Stimulated activated CD8-positive, alpha-beta memory T cell treated with anti-CD3 and anti-CD28 coated beads, Interleukin-7, amount 100 ng/mL, for 1 hour (primary cell): Measurements from ENCODE around the gene SYNCRIP.
"Not testable (repeated sequence)": the region's sequence is repeated elsewhere in the genome, so short reads cannot be mapped to it uniquely, and the experiment has no call there.

ENCODE experiments used
- DNase-seq, 2 donors: peaks; one replicate each; pipeline ENCODE4 v3.0.0-alpha.2; 2020; ENCODE audit warnings: low read depth in 2 of 2

The SYNCRIP gene

DNA sequence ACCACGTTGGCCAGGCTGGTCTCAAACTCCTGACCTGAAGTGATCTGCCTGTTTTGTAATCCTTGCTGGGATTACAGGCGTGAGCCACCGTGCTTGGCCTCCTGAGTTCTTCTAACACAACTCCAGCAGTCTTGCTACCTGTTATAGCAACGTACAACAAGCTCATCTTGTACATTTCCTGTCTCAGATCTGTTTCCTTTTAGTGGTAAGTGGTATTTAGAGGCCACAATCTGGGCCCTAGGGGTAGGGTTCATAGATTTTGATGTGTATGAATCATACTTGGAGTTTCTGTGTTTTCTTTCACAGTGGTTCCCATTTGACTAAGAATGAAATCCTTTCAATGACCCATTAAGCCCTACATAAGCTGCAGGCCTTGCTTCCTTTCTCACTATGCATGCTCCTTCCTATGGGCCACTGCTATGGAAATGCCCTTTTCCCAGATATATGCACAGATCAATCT, 27.1 kb upstream of the SYNCRIP start:
- no peak for DNase-seq

DNA sequence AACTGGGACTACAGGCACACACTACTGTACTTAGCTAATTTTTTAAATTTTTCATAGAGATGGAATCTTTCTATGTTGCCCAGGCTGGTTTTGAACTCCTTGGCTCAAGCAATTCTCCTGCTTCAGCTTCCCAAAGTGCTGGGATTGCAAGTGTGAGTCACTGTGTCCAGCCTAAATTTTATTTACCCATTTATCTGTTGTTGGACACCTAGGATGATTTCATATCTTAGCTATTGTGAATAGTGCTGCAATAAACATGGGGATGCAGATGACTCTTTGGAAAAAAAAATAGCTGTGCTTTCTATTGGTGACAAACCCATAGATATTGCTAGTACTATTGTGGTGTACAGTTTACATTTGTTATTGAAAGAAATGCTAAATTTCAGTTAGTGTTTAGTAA, 19.6 kb upstream of the SYNCRIP start:
- no peak for DNase-seq

DNA sequence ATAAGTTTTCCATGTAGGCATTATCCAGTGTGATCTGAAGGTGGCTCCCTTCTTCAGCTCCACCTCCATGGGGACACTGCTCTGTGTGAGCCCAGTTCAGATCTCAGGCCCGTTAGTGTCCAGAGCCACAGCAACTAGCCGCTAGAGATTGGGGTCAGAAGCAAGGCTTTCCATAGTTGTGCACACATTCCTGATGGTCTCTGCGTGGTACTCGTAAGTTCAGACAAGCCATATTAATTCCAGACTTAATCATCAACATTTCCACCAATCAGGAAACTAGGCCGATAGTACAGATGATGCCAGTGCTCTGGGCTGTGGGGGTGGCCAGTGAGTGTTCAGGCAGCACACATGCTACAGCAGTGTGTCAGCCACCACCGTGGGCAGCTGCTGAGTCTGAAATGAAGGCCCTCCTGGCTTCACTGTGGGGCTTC, 17.5 kb upstream of the SYNCRIP start:
- DNase-seq, result no peak

DNA sequence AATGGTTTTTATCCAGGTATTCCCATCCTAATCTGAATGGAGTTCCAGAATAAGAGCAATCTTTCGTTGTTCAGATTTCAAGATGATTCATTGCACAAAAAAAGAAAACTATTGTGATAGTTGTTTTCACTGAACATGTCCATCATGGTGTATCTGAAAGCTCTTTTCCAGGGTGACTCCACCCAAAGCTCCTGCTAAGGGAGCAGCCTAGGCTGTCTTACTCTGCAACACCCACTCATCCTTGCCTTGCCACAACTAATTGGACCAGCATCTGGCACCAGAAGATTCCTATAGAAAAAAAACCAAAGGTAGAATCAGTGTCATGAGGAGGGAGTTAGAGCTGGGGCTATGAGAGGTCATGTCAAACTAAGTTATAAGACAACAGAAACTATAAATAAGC, 7.9 kb upstream of the SYNCRIP start:
- DNase-seq, result no peak

DNA sequence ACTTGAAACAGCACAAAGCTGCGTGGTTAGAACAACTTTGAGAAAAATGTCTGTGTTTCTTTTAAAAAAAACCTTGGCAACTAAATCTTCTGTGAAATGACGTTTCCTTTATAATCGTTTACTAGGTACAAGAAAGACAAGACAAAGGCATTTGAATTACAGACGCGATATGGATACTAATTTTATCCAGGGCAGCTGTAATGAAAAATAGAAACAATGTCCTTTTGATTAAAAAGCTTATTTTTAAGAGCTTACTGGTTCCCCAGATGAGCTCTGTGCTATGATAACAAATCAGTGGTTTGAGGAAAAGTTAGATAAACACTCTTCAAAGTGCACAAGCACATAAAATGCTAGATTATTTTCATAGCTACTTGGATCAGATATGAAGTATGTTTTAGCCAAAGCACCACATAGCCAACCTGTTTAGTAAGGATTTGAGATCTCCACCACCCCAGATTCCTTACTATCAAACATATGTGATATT, 1.6 kb upstream of the SYNCRIP start:
- DNase-seq, result no peak

DNA sequence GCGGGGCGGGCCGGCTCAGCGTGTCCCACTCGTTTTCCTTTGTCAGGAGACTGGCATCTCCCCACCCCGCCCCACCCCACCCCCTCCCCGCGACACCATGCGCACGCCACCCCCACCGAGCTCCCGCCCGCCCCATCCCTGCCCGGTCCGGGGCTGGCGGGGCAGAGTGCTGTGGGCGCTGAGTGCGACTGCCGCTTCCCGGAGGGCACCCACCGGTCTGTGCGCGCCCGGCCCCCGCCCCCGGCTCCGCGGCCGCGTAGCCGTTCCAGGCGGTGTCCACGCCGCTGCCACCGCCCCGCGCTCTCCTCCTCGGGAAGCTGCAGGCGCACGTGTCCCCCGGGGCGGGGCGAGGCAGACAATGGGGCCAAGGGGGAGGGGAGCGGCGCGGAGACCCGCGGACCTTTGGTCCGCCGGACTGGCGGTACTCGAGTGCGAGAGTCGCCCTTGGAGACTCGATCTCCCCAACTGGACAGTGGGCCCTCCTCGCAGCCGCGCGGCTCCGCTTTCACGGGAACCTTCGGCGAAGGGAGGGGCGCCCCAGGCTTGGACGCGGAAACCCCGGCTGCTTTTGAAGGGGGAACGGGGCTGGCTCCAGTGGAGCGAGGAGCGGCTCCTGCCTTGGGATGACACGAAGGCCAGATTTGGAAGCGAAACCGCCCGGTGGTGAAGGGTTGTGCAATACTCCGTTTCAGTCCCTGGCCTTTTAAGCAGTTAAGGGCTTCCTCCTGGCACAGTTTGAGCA, 1.0 kb upstream of the SYNCRIP start:
- DNase-seq, result peak; percentile 33 to 34

DNA sequence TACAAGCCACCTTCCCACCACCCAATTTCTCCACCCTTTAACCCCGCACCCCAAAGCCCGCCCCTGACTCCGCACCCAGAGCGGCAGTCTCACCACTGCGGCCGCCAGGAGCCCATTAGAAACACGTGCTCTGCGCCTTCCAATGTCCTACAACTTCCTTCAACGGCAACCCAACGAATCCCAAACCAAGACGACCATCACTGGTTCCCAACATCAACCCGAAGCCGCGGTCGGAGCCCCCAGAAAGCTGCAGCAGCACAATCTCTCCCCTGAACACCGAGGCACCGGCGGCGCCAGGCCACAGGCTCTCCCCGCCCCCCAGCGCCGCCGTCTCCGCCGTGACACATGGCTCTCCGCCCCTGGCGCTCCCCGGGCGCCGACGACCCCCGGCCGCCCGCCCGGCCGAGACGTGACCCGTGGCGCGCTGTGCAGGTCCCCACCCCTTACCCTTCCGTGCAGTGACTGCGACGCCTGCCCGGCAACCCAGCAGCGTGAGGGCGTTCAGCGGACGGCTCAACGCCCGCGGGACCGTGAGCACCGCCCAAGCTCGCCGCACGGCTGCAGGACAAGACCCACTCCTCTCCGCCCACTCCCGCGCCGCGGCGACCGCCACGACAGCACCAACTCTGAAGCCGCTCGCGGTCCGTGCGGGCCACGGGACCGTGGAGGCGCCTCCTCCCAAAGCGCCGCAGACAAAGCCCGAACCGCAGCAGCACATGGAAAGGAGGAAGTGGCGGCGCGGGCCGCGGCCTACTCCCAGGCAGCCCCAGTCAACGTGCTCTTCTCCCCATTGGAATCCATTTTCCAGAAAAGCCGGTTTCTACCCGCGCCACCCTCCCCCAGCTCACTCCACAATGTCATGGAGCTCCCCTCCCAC, 551 bp downstream of the SYNCRIP start:
- DNase-seq, result peak; percentile 17 to 24

DNA sequence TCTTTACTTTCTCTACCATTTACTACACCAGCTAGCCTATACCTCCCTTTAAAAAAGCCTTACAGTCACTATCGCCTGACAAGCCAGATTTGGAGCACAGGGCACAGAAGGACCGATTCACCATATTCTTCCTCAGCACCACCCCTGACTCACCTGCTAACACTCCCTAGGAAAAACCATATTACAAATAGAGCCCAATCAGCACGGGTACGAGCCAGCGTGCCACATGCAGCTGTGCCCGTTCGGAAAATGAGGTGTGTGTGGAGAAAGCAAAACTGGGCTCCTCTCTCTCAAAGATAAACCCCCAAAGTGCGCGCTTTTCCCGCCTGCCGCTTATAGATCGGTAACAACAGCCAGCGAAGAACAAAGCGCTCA, 1.2 kb downstream of the SYNCRIP start:
- DNase-seq, result no peak

DNA sequence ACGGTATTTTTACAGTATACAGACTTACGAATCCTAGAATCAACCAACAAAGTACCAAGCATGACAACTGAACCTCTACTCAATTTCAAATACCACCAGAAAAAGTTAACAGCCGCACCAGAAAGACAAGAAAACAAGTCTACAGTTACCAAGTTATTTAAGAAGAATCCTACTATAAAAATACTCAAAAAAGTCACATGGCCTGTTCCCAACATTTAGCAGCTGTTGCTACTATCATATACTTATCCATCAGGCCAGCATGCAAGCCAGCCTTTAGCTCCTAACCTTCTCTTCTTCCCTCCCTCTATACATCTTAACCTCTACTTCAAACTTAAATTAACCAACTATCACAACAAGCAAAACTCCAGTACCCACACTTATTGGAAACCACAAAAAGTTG, 1.9 kb downstream of the SYNCRIP start:
- DNase-seq, result no peak

DNA sequence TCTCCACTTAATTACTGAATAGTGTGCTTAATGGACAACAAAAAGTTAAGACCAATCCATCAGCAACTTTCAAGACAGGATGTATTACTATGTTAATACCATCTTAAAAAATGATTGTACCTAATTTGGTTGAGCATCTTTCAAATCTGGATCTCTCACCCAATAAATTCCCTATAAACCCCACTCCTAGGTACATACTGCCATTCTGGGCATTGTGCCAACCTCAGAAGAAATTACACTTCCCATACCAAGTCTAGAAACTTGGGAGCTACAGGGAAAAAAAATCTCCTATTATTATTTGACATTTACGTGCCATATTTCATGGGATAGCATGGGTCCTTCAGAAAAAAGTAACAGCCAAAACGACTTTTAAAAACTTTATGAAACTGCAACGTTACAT, 5.1 kb downstream of the SYNCRIP start:
- DNase-seq, result no peak

DNA sequence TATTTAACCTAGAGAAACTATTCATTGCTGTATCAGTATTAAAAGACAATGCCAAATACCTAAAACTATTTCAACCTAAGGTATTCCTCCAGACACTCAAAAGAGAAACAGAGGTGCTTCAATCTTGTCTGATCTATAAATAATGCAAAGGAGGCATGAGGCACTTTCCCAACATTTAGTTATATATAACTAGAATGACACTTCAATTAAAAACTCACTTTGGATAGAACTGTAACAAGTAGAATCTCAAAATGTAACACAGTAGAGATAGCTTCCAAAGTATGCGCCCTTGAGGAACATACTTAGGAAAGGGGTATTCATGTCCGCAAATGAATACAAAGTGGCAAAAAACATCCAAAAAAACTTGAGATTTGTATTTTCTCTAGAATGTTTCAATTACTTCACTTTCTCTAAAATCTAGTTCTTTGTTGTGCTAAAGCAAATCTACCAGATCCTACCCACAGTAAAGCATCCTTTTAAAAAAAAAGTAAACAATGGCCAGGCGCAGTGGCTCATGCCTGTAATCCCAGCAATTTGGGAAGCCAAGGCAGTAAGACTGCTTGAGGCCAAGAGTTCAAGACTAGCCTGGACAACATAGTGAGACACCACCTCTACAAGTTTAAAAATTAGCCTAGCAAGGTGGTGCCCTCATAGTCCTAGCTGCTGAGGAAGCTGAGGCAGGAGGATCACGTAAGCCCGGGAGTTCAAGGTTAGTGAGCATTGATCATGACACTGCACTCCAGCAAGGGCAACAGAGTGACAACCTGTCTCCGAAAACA, 10.3 kb downstream of the SYNCRIP start:
- DNase-seq, result no peak

DNA sequence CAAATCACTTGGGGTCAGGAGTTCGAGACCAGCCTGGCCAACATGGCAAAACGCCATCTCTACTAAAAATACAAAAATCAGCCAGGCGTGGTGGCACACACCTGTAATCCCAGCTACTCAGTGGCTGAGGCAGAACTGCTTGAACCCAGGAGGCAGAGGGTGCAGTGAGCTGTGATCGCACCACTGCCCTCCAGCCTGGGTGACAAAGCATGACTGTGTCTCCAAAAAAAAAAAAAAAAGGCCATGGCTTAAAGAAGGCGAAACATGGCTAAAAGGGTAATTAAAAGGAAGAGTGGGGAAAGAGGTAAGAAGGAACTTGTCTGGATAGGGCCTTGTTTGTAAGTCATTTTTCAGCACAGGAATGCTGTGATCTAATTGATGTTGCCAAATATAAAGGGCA, 11.6 kb downstream of the SYNCRIP start:
- not testable (repeated sequence) for DNase-seq

DNA sequence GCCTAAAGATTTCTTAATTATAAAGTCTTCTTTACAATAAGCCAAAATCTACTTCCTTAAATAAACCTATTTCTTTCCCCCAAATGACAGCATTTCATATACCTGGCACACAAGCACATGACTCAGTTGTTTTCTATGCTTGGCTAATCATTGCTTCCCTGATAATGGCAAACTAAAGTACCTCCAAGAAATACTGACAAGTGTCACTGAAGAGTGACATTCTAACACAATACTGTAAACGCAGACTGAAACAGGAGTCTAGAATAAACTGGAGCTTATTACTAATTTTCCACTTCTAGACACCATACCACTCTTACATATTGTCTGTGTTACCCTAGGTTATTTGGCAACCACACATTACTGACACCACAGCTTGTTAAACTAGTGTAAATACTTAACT, 14.3 kb downstream of the SYNCRIP start:
- DNase-seq, result no peak

DNA sequence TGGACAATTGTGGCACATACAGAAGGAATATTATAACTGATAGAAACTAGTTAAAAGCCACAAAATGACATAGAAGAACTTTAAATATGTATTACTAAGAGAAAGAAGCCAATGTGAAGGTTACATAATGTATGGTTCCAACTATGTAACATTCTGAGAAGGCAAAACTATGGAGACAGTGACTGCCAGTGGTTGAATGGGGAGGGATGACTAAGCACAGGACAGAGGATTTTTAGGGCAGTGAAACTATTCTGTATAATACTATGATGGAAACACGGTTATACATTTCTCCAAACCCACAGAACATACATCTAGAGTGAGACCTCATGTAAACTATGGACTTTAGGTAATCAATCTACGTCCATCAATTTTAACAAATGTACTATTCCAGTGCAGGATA, 22.4 kb downstream of the SYNCRIP start:
- DNase-seq, result no peak

DNA sequence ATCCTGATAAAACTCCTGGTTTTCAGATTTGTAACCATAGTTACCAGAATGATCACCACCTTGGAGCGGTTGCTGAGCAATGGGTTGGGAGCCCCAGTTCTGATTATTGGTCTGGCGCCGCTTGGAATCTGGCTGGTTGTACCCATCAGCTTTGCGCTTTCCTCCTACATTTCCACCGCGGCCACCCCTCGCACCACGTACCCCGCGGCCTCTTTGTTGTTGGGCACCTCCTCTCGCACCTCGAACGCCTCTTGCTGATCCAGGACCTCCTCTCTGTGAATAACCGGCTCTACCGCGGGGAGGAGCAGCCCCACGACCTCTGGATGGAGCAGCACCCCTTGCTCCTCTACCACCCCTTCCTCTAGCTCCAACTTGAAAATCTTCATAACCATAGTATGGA, 27.9 kb downstream of the SYNCRIP start:
- no peak for DNase-seq

DNA sequence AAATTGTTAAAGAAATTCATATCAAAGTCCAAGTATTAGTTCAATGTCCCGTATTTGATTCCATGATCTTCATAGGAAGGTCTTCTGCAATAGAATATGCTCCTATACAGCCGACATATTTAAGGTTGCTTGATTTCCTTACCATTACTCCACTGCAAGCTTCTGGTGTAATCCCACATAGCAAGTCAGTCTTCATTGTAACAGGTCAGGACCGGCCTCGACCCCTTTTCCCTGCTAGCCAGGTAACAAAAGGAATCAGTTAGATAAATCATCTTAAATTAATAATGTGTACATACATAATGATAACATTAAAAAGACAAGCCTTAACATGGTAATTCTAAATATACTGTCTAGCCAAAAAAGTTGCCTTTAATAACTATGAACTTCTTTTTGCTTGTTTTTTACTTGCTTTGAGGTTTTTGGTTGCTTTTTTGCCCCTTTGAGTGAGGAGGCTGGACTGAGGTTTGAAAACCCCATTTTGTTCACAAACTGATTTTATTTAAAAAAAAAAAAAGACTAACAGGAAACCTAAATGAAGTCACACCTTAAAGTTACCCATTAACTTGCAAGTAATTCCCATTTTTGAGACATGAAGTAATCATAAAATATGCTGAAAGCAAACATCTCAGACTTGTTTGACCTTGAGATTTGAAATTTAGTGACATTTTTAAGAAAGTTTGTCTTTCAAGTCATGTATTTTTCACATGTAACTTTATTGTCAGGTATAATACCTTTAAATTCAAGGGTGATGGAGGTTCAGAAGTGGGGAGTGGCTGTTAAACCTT, 29.8 kb downstream of the SYNCRIP start:
- no peak for DNase-seq

DNA sequence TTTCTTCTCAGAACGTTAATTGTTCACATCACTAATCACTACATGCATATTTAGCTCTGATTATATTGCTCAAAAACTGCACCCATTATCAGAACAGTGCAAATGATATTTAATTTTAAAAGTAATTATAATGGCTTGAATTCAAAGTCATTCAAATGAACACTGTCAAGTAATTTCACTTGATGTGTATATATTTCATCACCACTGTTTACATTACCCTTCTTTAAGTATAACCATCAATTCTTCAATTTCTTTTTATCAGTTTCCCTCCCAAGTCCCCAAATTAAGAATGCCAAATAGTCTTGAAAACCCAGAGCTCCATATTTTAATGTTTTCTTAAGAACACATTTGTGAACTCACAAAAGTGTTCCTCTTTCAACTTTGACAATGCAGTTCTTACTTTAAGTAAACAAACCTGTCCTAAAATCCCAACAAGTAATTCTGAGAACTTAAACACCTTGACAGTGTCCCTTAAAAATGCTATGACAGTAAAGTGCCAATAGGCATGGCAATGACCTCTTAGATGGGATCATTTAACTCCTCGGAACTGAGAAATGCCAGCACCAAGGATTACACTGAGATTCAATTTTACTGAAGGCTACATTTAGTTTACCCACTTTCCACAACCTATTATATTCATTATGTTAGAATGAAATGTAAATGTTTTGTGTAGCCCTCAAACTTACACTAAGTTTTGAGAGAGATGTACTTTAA, 32.3 kb downstream of the SYNCRIP start:
- no peak for DNase-seq

DNA sequence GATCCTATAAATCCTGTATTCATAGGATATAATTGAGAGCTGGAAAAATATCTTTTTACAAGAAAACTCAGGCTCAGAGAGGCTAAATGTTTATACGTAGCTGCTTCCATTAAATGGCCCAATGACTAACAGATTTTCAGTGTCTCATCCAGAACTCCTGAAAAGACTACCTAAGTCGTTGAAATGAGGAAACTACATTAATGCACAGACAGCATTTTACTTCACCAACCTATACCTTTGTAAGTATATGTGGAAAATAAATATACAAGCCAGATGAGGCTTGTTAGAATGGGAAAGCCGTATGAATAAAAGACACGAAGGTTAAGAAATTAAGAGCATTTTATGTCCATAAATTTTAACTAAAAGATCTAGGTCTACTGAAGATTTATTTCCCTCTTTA, 40.6 kb downstream of the SYNCRIP start:
- DNase-seq, result no peak

DNA sequence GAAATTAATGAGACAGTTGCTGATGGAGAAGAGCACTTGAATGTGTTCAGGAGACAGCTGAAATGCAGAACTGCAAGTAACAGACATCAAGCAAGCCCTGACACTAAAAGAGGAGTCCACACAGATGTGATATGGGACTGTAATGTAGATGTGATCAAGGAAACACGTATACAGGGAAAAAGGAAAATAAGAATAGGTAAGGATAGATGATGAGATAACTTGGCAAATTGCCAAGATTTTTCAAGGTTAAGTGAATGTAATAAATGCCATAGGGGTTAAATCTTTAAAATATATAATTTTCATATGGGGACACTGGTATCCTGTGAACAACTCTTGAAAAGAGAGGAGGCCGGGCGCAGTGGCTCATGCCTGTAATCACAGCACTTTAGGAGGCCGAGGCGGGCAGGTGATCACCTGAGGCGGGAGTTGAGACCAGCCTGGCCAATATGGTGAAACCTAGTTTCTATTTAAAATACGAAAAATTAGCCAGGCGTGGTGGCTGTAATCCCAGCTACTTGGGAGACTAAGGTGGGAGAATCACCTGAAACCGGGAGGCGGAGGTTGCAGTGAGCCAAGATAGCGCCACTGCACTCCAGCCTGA, 41.9 kb downstream of the SYNCRIP start:
- no peak for DNase-seq

DNA sequence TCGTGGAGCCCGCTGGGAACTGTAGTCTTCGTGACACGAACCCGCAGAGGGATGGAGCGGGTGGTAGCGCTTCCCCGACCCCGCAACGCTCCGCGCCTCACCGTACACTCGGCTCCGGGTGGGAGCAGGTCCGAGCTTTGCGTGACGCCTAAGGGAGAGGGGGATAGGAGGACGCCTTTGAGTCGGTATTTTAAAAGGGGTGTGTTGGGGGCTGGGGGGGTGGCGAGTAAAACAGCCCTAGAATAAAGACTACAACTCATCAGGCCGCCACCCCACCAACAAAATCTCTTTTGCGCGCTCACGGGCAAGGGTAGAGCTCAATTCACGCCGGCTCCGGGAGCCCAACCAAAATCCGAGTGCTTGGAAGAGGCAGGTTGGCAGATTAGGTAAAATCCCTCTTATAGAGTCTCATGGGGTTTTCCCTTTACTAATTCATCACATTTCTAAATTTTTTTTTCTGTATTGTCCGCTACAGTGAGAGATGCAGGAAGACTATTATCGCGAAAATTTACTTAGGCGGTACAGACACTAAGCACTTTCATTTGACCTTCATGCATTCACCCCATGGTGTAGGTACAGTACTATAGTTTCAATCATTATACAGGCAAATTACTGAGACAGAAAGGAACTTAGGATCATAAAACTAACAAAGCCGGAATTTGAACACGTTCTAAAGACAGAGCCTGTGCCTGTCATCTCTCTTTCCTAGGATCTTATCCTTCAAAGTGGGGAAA, 48.3 kb downstream of the SYNCRIP start:
- peak in 1 of 2 donors; percentile 5 for DNase-seq
